ENCODE data around the gene TRAM2.
A peak's percentile ranks its signal among the peaks of the same experiment; 100 is the strongest.

Gene TRAM2

GRCh38 chr6:52591832-52592231 is 15.0 kb upstream of the TRAM2 start:
- no peak for DNase-seq

DNA sequence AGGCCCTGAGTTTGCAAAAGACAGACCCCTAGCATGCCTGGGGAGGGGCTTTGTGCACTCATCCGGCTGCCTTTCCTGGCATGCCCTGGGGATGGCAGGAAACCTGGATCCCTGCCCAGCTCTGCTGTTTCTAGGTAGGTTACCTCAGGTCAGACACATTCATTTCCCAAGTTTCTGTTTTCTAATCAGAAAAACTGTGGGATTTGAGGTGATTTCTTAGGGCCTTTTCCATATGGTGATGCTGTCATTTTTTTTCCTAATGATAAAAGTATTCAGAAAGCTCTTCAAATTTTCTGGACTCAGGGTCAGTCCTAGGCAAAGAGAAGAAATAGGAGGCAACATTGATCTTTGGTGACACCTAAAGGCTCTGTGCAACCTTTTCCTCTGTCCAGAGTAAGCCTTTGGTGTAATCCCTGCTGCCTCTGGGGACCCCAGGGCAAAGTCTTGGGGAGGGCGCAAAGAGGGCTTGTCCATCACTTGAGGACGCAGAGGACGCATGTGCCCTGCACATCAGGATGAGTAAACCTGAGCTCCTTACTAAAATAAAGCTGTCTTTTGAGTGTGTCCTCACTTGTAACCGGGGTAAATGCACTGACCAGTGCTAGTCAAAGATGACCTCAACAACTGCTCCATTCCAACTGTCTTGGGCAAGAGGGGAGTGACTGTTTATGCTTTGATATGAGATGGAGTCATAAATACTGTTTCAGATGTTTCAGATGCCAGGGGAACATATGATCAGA is 13.5 kb upstream of the TRAM2 start:
- DNase-seq, result no peak

DNA sequence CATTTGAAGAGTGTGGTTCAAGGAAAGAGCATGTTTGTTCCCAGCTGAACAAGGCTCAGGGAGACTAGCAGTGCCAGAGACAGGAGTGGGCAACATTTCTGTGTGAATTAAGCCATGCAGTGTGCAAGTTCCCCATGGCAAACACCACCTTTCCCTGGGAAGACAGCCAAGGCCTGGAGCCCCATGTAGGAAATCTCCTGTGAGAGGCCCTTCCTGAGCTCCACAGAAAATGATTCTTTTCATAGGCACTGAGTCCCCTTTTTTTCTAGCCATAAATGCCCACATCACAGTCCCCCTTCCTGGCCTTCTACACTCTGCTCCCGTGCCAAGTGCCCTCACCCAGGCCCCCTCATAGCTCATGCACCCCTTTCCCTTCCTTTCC is 11.8 kb upstream of the TRAM2 start:
- no peak for DNase-seq

DNA sequence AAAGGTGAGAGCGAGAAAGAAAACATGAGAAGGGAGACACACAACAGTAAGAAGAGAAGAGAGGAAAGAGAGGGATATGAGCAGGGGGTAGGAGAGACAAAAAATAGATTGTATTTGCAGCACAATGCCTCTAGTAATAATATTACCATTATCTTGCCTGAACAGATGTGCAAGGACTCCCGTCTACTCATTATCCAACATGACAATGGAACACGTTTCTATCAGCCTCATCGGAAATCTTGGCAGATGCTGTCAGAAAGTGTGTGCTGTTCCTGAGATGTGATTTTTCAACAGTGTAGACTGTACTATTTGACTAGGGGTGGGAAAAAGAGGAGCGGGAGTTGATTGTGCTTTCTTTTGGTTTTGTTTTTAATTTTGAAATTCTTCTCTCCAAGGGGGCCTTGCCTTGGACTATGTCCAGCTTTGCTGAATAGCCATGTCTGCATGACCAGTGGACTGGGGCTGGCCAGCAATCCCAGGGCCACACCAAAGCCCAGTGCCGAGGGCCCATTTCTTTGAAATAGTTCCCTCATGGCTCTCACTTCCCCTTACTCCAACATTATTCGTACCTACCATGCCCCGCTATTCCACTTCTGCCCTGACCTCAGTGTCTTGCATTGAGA is 11.3 kb upstream of the TRAM2 start:
- no peak for DNase-seq

GRCh38 chr6:52587001-52587400 is 10.1 kb upstream of the TRAM2 start:
- no peak for DNase-seq

DNA sequence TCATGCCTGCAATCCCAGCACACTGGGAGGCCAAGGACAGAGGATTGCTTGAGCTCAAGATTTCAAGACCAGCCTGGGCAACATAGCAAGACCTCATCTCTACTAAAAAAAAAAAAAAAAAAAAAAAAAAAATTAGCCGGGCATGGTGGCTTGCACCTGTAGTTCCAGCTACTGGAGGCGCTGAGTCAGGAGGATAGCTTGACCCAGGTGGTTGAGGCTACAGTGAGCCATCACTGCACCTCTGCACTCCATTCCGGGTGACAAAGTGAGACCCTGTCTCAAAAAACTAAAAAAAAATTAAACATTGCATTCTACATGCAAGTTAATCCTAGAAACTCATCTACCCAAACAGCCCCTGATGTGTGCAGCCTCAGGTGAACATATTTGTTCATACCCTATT is 7.3 kb upstream of the TRAM2 start:
- no peak for DNase-seq

DNA sequence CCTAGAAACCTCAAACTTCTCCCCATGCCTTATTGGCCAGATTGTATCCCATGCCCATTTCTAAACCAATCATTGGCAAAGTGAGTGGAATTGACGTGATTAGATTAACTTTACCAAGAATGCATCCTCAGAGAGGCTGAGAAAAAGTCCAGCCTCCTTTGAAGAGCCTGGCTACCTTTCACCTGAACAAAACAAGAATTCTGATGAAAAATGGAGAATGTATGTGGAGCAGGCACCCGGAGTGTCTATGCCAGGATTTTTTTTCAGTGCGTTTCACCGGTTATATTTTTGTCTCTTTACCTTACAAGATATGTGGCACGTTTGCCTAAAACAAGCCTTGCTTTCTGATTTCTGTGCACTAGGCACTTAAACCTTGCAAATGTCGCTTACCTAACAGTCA is 6.1 kb upstream of the TRAM2 start:
- no peak for DNase-seq

- no peak for DNase-seq
Measured at GRCh38 chr6:52582446-52582845, 5.6 kb upstream of the TRAM2 start.

GRCh38 chr6:52580905-52581304 is 4.0 kb upstream of the TRAM2 start:
- no peak for DNase-seq

GRCh38 chr6:52579006-52579660 is 2.3 kb upstream of the TRAM2 start:
- no peak for DNase-seq

DNA sequence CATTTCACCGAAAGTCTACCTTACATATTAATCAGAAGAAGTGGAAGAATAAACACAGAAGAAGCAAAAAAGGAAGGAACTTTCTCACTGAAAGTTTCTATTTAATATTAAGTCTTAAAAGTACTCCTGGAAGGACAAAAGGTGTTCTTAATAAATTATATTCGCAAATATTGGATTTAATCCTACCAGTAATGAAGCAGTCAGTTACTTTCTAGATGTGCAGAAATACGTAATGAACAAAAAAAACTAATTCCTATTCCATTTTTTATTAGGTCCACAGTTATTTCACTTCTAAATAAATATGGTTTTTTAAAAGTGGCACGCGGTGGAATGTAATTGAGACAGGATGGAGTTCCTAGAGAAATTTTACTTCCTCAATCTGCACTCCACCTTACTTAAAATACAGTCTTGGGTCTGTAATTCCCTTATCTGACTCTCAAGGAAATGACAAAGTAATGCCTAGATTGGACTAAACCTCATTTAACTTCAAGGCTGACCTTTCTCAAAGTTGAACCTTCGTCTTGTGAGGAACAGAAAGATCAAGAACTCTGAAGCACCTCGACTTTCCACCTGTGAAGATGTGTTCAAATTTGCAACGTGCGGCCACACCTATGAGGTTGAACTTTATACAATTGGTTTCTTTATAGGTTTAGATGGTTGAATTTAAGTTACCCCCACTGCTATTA is 1.1 kb upstream of the TRAM2 start:
- DNase-seq, result no peak

DNA sequence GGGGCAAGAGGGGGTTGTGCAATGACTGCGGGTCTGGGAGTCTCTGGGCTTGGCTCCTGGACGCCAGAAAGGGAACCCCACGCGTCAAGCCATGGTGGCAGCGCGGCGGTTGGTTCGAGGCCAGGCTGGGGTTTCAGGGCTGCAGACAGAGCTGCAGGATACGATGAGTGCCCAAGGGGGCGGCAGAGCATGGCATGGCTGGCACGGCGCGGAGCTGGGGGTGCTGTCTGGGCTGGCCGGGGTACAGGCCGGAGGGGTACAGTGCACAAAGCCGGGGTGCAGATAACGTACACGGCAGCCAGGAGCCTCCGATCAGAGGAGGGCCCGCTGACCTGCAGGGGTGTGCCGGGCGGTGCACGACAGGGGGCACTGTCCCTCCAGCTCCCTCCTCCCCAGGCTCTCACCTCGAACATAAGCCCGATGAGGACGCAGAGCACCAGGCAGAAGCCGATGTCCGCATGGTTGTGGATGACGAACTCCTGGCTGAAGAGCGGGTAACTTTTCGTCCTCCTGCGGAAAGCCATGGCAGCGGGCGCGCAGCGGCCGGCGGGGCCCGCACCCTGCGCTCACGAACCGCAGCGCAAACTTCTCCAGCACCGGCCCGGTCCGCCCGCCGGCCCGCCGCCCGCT is 353 bp downstream of the TRAM2 start:
- peak; percentile 67 for DNase-seq

DNA sequence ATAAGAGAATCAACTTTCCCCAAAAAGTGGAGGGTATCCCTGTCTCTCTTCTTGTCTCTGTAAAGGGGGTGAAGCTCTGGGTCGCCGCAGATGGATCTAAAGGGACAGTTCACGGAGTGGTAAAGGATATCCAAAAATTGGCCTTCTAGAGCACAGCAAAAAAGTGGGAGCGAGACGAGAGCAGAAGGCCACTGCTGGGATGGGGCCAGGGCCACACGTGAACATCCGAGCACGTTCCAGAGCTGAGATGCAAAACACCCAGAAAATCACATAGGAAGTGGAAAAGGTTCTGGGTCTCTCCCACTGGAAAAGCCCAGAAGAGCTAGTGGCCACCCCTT is 837 bp downstream of the TRAM2 start:
- no peak for DNase-seq

DNA sequence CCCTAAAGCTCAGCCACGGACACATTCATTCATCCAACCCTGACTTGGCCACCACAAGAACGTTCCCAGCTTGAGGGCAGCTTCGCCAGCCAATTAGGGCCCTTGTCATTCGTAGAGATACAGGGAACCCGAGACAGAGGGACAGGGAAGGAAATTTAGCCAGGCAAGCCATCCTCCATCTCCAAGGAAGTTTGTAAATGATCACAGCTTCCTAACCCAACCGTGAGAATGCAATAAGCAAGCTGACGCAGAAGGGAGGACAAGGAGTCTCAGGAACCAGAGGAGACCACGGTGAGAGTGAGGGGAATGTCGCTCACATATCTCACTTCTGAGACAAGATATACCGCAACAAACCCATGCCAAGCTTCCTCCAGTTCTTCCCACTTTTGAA is 1.4 kb downstream of the TRAM2 start:
- no peak for DNase-seq

DNA sequence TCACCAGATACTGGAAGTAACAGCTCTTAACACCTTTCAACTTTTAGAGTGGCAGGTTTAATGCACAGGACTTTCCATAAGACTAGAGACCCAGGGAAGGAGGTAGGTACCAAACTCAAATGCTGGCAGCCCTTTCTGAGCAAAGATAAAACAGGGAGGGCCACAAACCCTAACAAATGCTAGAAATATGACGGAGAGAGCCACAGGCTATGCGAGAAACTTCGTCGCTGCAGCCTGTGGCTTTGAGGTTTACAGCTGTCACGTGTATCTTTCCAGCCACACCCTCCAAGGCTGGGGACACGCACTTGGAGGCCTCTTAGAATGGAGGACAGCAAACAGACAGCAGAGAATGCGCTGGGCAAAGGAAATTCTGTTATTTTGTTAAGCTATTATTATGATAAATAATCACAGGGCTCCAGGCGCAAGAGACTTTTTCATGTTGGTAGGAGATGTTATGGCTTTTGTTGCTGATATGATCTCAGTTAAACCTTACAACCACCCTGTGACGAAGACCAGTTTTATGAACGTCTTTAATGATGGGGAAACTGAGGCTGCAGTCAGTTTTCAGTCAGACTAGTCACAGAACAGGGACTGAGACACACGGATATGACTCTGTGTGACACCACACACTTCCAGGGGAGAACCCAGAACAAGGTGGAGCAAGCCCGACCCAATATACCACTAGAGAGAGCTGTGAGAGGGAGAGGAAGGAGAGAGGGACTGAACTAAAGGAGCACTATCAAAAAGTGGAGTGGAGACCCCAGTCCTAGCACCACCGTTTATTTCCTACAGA is 2.0 kb downstream of the TRAM2 start:
- DNase-seq, result peak; percentile 56

GRCh38 chr6:52573295-52573694 is 3.6 kb downstream of the TRAM2 start:
- no peak for DNase-seq

DNA sequence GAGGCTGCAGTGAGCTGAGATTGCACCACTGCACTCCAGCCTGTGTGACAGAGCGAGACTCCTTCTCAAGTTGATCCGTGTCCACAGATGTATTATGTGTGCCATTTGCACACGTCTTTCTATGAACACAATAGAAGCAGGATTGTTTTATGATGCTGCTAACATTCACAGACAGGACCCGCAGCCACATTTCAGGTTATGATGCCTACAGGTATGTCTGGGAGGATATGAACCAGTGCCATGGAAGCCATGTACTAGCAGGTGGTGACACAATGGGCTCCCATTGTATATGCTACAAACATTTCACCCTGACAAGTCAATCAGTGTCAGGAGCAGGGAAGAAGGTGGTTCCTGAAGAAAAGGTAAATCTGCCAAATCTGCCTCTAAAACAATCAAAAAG is 4.3 kb downstream of the TRAM2 start:
- no peak for DNase-seq

GRCh38 chr6:52571099-52571755 is 5.6 kb downstream of the TRAM2 start:
- no peak for DNase-seq

- no peak for DNase-seq
Measured at GRCh38 chr6:52570291-52570700, 6.6 kb downstream of the TRAM2 start.

DNA sequence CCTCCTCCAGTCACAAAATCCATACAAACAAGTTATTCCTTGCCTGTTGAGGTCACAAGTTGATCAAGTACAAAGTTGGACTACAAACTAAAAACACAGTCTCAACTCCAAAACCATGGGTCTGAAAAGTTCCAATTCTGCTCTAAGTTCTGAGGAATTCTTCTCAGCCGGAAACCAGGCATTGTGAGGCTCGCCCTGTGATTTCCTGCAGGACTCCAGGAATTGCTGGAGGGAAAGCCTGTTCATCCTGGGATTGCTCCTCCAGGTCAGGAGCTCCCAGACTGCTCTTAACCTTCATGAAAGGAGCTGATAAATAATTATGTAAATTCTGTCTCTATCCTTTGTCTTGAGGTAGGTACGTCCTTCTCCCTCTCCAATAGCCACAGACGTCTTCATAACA is 8.5 kb downstream of the TRAM2 start:
- DNase-seq, result no peak

DNA sequence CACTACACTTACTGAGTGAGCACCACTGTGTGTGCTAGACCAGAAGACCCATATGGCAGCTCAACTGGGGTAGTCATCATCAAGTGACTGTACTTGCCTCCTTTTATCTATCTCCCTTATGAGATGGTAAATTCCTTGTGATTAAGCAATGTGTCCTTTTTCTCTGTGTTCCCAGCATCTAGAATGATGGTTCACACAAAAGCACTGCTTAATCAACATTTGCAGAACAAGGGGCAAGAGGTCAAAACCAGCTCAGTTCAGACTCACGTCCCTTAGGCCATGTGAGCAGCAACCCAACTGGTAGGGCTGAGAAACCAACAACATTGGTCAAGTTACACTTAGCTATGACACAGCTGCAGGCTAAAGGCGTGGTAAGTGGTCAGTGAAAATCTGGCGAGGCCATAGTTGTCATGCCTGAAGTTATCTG is 10.0 kb downstream of the TRAM2 start:
- no peak for DNase-seq

GRCh38 chr6:52566201-52566600 is 10.7 kb downstream of the TRAM2 start:
- DNase-seq, result no peak

Measured in activated naive CD4-positive, alpha-beta T cell treated with Interleukin-2 at 50 U/mL for 16 hours (primary cell).